NK-92 (cell line): Measurements from ENCODE around the gene PAX5.

Experiments used
- DNase-seq: peaks from one replicate; lab custom pipeline; 2025; ENCODE audit not compliant: unreplicated experiment; lab: John Stamatoyannopoulos, UW

PAX5 gene

DNA sequence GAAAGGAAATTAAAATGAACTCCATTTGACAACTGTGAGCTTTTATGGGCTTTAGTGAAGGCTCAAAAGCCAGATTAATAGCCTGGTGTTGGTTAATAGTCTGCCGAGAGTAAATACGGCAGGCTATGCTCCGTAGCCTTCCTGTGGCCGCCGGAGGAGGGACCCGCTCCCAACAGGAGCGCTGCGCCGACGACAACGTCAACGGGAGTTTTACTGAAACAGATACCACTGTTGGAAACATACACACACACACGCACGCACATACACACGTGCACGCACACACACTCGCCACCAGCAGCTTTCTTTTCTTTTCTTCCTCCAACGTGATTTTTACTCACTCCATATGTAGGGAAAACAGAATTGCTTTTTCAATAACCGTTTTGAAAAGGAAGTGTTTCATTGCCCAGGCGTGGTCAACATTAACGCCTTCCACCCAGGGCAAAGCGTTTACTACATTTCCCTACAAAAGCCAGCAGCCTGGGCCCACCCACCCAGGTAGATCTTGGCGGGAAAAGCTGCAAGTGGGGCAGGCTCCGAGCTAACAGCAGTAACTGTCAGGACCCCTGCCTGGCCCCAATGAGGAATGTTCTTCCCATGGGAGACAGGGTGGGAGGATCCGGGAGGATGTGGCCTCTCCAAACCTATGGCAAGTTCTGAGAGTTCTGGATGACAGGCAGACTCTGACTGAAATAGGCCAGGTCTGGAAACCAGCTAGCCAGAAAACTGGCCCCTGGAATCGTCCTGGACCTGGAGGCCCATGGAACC, 72.3 kb downstream of the PAX5 start:
- no peak for DNase-seq

DNA sequence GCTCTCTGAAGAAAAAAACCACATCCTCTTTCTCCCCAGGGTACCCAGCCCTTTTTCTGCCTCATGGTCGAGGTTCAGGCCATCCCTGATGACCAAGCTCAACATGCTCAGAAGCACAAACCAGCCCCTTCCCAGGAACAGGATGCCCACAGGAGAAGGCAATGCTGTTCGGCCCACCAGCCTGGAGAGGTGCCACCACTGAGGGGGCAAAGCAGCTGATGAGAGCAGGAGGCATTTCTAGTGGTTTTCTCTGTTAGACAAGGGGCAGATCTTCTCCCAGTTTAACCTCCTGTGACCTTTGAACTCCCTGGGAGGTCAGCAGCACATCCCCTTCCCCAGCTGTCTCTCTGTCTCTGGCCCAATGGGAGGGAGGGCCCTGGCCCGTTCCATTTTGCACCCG, 73.0 kb downstream of the PAX5 start:
- DNase-seq: no peak

- DNase-seq: no peak
Measured at GRCh38 chr9:36960575-36960955, 73.5 kb downstream of the PAX5 start.

- no peak for DNase-seq
Measured at GRCh38 chr9:36959681-36960574, 74.1 kb downstream of the PAX5 start.

GRCh38 chr9:36956908-36957307, 77.2 kb downstream of the PAX5 start:
- no peak for DNase-seq

DNA sequence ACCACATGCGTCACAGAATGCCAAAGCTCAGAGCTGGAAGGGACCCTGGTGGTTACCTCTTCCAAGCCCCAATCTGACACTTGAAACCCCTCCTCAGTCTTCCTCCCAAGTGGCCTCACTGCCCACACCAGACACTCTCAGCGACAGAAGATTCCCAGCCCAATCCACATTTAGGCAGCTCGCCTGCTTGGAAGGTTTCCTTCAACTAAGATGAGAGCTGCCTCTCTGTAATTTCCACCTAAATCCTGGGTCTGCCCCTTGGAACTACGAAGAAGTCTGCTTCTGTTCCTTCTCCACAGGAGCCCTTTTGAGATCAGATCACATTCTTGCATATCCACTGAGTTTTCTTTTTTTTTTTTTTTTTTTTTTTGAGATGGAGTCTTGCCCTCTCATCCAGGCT, 83.7 kb downstream of the PAX5 start:
- no peak for DNase-seq

DNA sequence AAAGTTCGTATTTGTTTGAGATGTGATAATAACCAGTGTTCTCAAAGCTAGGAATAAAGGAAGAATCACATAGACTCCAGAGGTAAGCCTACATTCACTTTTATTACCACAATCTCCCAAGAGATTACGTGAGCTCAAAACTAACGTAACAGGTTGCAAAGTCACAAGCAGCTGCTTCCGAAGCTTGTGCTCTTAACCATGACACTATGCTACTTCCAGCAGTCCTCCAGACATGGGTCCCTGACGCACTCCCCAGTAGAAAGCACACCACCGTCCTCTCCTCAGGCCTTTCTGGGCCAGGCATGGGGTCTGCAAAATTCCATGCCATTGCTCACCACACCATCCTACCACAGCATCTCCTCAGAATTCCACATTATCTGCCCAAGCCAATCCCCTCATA, 84.6 kb downstream of the PAX5 start:
- no peak for DNase-seq

DNA sequence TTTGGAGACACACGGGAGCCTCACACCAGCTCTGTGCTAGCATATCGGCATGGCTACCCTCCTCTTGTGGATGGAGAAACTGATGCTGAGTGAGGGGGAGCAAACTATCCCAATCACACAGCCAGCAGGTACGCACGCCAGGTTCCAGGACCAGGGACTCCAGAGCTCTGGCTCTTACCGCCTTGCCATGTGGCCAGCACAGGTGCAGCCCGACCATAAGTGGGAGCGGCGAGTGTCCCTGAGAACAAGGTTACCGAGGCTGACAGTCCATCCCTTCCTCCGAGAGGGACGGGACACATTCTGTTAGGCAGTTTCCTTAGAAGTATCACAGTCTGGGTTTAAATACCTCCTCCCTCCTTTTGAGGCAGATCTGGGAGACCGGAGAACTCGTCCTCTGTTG, 86.0 kb downstream of the PAX5 start:
- no peak for DNase-seq

GRCh38 chr9:36946653-36947052, 87.4 kb downstream of the PAX5 start:
- DNase-seq: no peak

GRCh38 chr9:36945999-36946398, 88.1 kb downstream of the PAX5 start:
- no peak for DNase-seq

DNA sequence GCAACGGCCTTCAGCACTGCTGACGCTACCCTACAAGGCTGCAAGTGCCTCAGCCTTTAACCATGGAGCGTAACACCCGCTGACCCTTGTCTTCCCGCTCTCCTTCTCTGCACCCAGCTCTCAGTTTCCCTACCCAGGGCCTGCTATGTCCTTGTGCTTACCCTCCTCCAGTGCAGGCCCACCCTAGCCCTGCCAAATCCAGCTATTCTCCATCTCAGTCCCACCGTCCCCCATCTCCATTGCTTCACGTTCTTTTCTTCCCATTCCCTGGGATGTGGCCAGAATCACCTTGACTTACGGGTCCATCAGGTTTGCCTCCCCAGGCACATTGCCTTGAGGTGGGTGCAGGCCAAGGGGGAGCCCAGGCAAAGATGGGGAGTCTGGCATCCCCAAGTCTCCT, 91.2 kb downstream of the PAX5 start:
- no peak for DNase-seq

DNA sequence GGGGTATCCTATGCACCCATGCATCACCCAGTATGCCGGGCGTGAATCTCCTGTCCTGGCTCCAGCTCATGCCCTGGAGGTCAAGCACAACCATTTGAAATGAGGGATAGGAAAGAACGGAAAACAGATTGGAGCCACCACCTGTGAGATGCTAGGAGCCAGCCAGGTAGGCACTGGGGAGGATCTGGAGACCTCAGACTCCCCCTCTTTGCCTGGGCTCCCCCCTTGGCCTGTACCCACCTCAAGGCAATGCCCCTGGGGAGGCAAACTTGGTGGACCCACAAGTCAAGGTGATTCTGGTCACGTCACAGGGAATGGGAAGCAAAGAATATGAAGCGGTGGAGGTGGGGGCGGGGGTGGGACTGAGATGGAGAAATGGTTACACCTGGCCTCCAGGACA, 92.6 kb downstream of the PAX5 start:
- DNase-seq: no peak

DNA sequence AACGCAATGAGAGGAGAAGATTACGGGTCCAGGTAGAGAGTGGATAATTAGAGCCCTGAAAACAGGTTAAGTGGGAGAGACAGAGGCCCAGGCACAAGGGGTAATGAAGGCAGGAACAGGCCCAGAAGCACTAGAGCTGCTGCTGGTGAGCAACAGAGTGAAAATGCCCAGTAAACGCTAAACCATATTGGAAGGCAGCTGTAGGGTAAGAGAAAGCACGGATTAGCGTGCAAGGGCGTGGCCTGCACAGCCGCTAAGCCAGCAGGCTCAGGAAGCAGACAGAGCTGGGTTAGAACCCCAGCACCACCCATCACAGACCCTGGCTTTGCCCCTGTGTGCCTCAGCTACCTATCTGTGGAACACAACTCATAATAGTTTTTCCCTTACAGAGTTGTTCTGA, 93.2 kb downstream of the PAX5 start:
- no peak for DNase-seq

DNA sequence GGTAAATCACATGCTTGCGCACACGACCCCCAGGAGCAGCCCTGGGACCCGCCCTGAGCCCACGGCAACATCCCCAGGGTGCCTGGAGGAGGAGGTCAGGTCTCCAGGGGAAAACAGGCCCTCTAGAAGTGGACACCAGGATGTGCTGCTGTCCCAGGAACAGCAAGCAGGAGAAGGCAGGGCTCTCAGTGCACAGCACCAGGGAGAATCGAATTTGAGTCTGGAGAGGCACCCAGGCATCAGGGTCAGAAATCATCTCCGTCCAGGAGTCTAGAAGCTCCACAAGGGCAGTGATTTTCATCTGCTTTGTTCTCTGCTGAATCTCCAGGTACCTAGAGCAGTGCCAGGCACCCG, 93.6 kb downstream of the PAX5 start:
- no peak for DNase-seq

GRCh38 chr9:36939655-36940499, 94.2 kb downstream of the PAX5 start:
- no peak for DNase-seq

GRCh38 chr9:36939214-36939613, 94.9 kb downstream of the PAX5 start:
- no peak for DNase-seq

DNA sequence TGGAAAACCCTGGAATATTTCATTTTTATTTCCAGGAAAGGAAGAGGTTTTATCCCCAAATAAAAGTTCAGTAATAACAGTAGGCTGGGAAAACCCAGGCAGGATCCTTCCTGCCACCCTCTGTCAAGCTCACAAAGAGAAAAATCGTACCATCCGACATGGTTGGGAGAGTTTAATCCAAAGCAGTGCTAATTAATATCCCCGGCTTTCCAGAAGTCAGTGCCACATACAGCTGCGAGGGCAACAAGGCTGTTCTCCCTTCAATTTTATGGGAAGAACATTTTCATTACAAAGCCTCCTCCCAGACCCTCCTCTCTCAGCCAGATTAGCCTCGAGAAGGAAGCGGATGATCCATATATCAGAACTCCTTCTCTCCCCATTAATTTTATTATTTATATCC, 95.5 kb downstream of the PAX5 start:
- no peak for DNase-seq

DNA sequence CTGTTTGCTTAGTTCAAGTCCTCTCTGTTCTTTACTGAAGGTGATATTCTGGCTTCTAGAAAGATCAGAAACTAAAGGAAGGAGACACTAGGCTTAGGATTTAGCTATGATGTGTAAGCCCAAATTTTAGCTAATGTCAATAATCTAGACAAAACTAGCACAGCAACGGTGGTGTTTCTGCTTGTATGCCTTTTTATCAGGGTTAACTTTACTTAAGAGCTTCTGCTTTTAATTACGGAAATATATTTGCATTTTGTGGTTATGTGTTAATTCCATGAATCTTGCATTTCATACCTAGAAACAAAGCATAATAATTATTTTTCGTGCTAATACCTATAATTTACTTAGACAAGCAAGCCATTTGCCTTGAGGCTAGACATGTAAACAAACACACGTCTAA, 96.1 kb downstream of the PAX5 start:
- DNase-seq: no peak

DNA sequence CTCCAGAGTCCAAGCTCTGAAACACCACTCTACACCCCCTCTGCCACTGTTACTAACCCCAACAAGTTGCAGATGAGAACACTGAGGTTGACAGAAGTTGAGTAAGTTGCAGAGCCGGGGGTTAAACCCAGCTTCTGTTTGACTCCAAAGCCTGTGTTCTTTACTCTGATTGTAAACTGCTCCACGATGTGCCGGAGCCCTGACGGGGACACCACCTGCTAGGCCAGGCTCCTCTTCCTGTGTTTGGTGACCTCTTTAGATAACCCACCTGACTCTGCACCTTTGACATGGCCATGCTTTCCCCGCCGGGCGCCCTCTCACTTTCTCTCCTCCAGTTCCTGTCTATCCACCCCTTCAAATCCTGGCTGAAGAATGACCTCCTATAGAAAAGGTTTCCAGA, 96.7 kb downstream of the PAX5 start:
- no peak for DNase-seq

- no peak for DNase-seq
Measured at GRCh38 chr9:36936498-36936831, 97.6 kb downstream of the PAX5 start.

- DNase-seq: no peak
Measured at GRCh38 chr9:36935768-36936497, 98.1 kb downstream of the PAX5 start.
